ENCODE measurements around the gene SLC1A3. TPM values are rescaled to one million over a fixed set of nuclear protein-coding genes. Genes with fewer than 3 reads are reported as not detected.

The SLC1A3 gene
- polyA plus RNA-seq, 2 donors = 13.5 to 16.1 TPM

- no peaks in the 10 kb centered on the region for H3K4me1 ChIP-seq (ENCODE audit: control insufficient read depth in 2 of 2, insufficient read depth in 2 of 2, low read length in 1 of 2)
- peaks cover 0 to under 1% of the 10 kb centered on the region in 2 donors for H3K27me3 ChIP-seq (ENCODE audit: control insufficient read depth in 1 of 2, insufficient read depth in 2 of 2, low read length in 2 of 2)
- WGBS, 2 donors = 81 to 85% methylated on average over 6 of the region's 6 CpGs
- no peak overlapping the region for H3K27ac ChIP-seq (ENCODE audit: low read depth in 2 of 2, low read length in 1 of 2)
- no peaks in the 10 kb centered on the region for H3K36me3 ChIP-seq (ENCODE audit: control insufficient read depth in 2 of 2, insufficient read depth in 2 of 2, low read length in 1 of 2)
- H3K9me3 ChIP-seq (ENCODE audit: control insufficient read depth in 2 of 2, insufficient read depth in 1 of 2, low read depth in 1 of 2, low read length in 1 of 2) = no peaks in the 10 kb centered on the region
- H3K4me3 ChIP-seq (ENCODE audit: low read depth in 1 of 2, low read length in 2 of 2) = no peak overlapping the region
These were observed 9.7 kb upstream of the SLC1A3 start for GRCh38 chr5:36596756-36597155.

- 68 to 79% methylated on average over 3 of the region's 3 CpGs for WGBS, 2 donors
- no peak overlapping the region for H3K27ac ChIP-seq (ENCODE audit: low read depth in 2 of 2, low read length in 1 of 2)
- H3K4me3 ChIP-seq (ENCODE audit: low read depth in 1 of 2, low read length in 2 of 2) = no peak overlapping the region
- no peaks in the 10 kb centered on the region for H3K36me3 ChIP-seq (ENCODE audit: control insufficient read depth in 2 of 2, insufficient read depth in 2 of 2, low read length in 1 of 2)
- H3K27me3 ChIP-seq (ENCODE audit: control insufficient read depth in 1 of 2, insufficient read depth in 2 of 2, low read length in 2 of 2) = peaks cover 0 to 3% of the 10 kb centered on the region in 2 donors
- no peaks in the 10 kb centered on the region for H3K4me1 ChIP-seq (ENCODE audit: control insufficient read depth in 2 of 2, insufficient read depth in 2 of 2, low read length in 1 of 2)
- H3K9me3 ChIP-seq (ENCODE audit: control insufficient read depth in 2 of 2, insufficient read depth in 1 of 2, low read depth in 1 of 2, low read length in 1 of 2) = no peaks in the 10 kb centered on the region
These were observed 8.4 kb upstream of the SLC1A3 start for GRCh38 chr5:36598045-36598444.

- 67 to 70% methylated on average over 6 of the region's 6 CpGs for WGBS, 2 donors
- no peak overlapping the region for H3K27ac ChIP-seq (ENCODE audit: low read depth in 2 of 2, low read length in 1 of 2)
These were observed 6.2 kb upstream of the SLC1A3 start for GRCh38 chr5:36599986-36600779.

GRCh38 chr5:36600917-36601527 is 5.4 kb upstream of the SLC1A3 start:
- Histone ChIP-seq H3K9me3 (ENCODE audit: control insufficient read depth in 2 of 2, insufficient read depth in 1 of 2, low read depth in 1 of 2, low read length in 1 of 2) (no peaks in the 10 kb centered on the region), H3K27me3 (ENCODE audit: control insufficient read depth in 1 of 2, insufficient read depth in 2 of 2, low read length in 2 of 2) (peaks cover 0 to 3% of the 10 kb centered on the region in 2 donors), H3K4me3 (ENCODE audit: low read depth in 1 of 2, low read length in 2 of 2) (no peak overlapping the region), H3K36me3 (ENCODE audit: control insufficient read depth in 2 of 2, insufficient read depth in 2 of 2, low read length in 1 of 2) (no peaks in the 10 kb centered on the region), H3K4me1 (ENCODE audit: control insufficient read depth in 2 of 2, insufficient read depth in 2 of 2, low read length in 1 of 2) (no peaks in the 10 kb centered on the region), H3K27ac (ENCODE audit: low read depth in 2 of 2, low read length in 1 of 2) (no peak overlapping the region)
- 48 to 54% methylated on average over 6 of the region's 6 CpGs for WGBS, 2 donors

More at GRCh38 chr5:36599986-36600779, 6.2 kb upstream of the SLC1A3 start:
- Histone ChIP-seq H3K36me3 (ENCODE audit: control insufficient read depth in 2 of 2, insufficient read depth in 2 of 2, low read length in 1 of 2) (no peaks in the 10 kb centered on the region), H3K27me3 (ENCODE audit: control insufficient read depth in 1 of 2, insufficient read depth in 2 of 2, low read length in 2 of 2) (peaks cover 0 to 3% of the 10 kb centered on the region in 2 donors), H3K4me3 (ENCODE audit: low read depth in 1 of 2, low read length in 2 of 2) (no peak overlapping the region), H3K9me3 (ENCODE audit: control insufficient read depth in 2 of 2, insufficient read depth in 1 of 2, low read depth in 1 of 2, low read length in 1 of 2) (no peaks in the 10 kb centered on the region), H3K4me1 (ENCODE audit: control insufficient read depth in 2 of 2, insufficient read depth in 2 of 2, low read length in 1 of 2) (no peaks in the 10 kb centered on the region)

GRCh38 chr5:36602704-36603321 is 3.6 kb upstream of the SLC1A3 start:
- H3K9me3 ChIP-seq (ENCODE audit: control insufficient read depth in 2 of 2, insufficient read depth in 1 of 2, low read depth in 1 of 2, low read length in 1 of 2) = no peaks in the 10 kb centered on the region
- peaks cover 0 to 3% of the 10 kb centered on the region in 2 donors for H3K27me3 ChIP-seq (ENCODE audit: control insufficient read depth in 1 of 2, insufficient read depth in 2 of 2, low read length in 2 of 2)
- no peak overlapping the region for H3K27ac ChIP-seq (ENCODE audit: low read depth in 2 of 2, low read length in 1 of 2)
- H3K4me1 ChIP-seq (ENCODE audit: control insufficient read depth in 2 of 2, insufficient read depth in 2 of 2, low read length in 1 of 2) = no peaks in the 10 kb centered on the region
- no peak overlapping the region for H3K4me3 ChIP-seq (ENCODE audit: low read depth in 1 of 2, low read length in 2 of 2)
- 72 to 76% methylated on average over 5 of the region's 5 CpGs for WGBS, 2 donors
- H3K36me3 ChIP-seq (ENCODE audit: control insufficient read depth in 2 of 2, insufficient read depth in 2 of 2, low read length in 1 of 2) = no peaks in the 10 kb centered on the region

GRCh38 chr5:36605241-36605640 is 1.2 kb upstream of the SLC1A3 start:
- H3K9me3 ChIP-seq (ENCODE audit: control insufficient read depth in 2 of 2, insufficient read depth in 1 of 2, low read depth in 1 of 2, low read length in 1 of 2) = no peaks in the 10 kb centered on the region
- no peak overlapping the region for H3K4me3 ChIP-seq (ENCODE audit: low read depth in 1 of 2, low read length in 2 of 2)
- H3K4me1 ChIP-seq (ENCODE audit: control insufficient read depth in 2 of 2, insufficient read depth in 2 of 2, low read length in 1 of 2) = no peaks in the 10 kb centered on the region
- no peaks in the 10 kb centered on the region for H3K36me3 ChIP-seq (ENCODE audit: control insufficient read depth in 2 of 2, insufficient read depth in 2 of 2, low read length in 1 of 2)
- H3K27ac ChIP-seq (ENCODE audit: low read depth in 2 of 2, low read length in 1 of 2) = no peak overlapping the region
- peaks cover 0 to 3% of the 10 kb centered on the region in 2 donors for H3K27me3 ChIP-seq (ENCODE audit: control insufficient read depth in 1 of 2, insufficient read depth in 2 of 2, low read length in 2 of 2)

- peak overlapping the region; percentile 52 to 77 for H3K4me3 ChIP-seq (ENCODE audit: low read depth in 1 of 2, low read length in 2 of 2)
These were observed 374 bp upstream of the SLC1A3 start for GRCh38 chr5:36606036-36606427.

GRCh38 chr5:36607114-36607571 is 737 bp downstream of the SLC1A3 start:
- WGBS, 2 donors = 2 to 3% methylated on average over 11 of the region's 11 CpGs
- peak overlapping the region in 1 of 2 donors; percentile 5 for H3K27ac ChIP-seq (ENCODE audit: low read depth in 2 of 2, low read length in 1 of 2)
- no peaks in the 10 kb centered on the region for H3K36me3 ChIP-seq (ENCODE audit: control insufficient read depth in 2 of 2, insufficient read depth in 2 of 2, low read length in 1 of 2)
- H3K9me3 ChIP-seq (ENCODE audit: control insufficient read depth in 2 of 2, insufficient read depth in 1 of 2, low read depth in 1 of 2, low read length in 1 of 2) = no peaks in the 10 kb centered on the region
- H3K27me3 ChIP-seq (ENCODE audit: control insufficient read depth in 1 of 2, insufficient read depth in 2 of 2, low read length in 2 of 2) = no peaks in the 10 kb centered on the region
- H3K4me3 ChIP-seq (ENCODE audit: low read depth in 1 of 2, low read length in 2 of 2) = peak overlapping the region; percentile 46 to 77
- no peaks in the 10 kb centered on the region for H3K4me1 ChIP-seq (ENCODE audit: control insufficient read depth in 2 of 2, insufficient read depth in 2 of 2, low read length in 1 of 2)

More at GRCh38 chr5:36606036-36606427, 374 bp upstream of the SLC1A3 start:
- Histone ChIP-seq H3K9me3 (ENCODE audit: control insufficient read depth in 2 of 2, insufficient read depth in 1 of 2, low read depth in 1 of 2, low read length in 1 of 2) (no peaks in the 10 kb centered on the region), H3K27ac (ENCODE audit: low read depth in 2 of 2, low read length in 1 of 2) (no peak overlapping the region), H3K36me3 (ENCODE audit: control insufficient read depth in 2 of 2, insufficient read depth in 2 of 2, low read length in 1 of 2) (no peaks in the 10 kb centered on the region), H3K4me1 (ENCODE audit: control insufficient read depth in 2 of 2, insufficient read depth in 2 of 2, low read length in 1 of 2) (no peaks in the 10 kb centered on the region), H3K27me3 (ENCODE audit: control insufficient read depth in 1 of 2, insufficient read depth in 2 of 2, low read length in 2 of 2) (peaks cover 0 to 3% of the 10 kb centered on the region in 2 donors)
- 2 to 6% methylated on average over 11 of the region's 11 CpGs for WGBS, 2 donors

- WGBS, 2 donors = 44 to 56% methylated on average over 10 of the region's 10 CpGs
- peak overlapping the region; percentile 4 to 77 for H3K4me3 ChIP-seq (ENCODE audit: low read depth in 1 of 2, low read length in 2 of 2)
- H3K27ac ChIP-seq (ENCODE audit: low read depth in 2 of 2, low read length in 1 of 2) = no peak overlapping the region
These were observed 1.7 kb downstream of the SLC1A3 start for GRCh38 chr5:36607838-36608783.

More at GRCh38 chr5:36607838-36608783, 1.7 kb downstream of the SLC1A3 start:
- no peaks in the 10 kb centered on the region for H3K9me3 ChIP-seq (ENCODE audit: control insufficient read depth in 2 of 2, insufficient read depth in 1 of 2, low read depth in 1 of 2, low read length in 1 of 2)
- no peaks in the 10 kb centered on the region for H3K27me3 ChIP-seq (ENCODE audit: control insufficient read depth in 1 of 2, insufficient read depth in 2 of 2, low read length in 2 of 2)
- H3K36me3 ChIP-seq (ENCODE audit: control insufficient read depth in 2 of 2, insufficient read depth in 2 of 2, low read length in 1 of 2) = no peaks in the 10 kb centered on the region
- no peaks in the 10 kb centered on the region for H3K4me1 ChIP-seq (ENCODE audit: control insufficient read depth in 2 of 2, insufficient read depth in 2 of 2, low read length in 1 of 2)

Measured in esophagus (tissue), 2 donors.